Islet precursor cell (in vitro differentiated cells): ENCODE data around the gene HMG20A.

Experiments used
- DNase-seq: peaks from one replicate; pipeline ENCODE4 v3.0.0-alpha.2; 2018

Gene HMG20A

GRCh38 chr15:77525907-77526594, 105.4 kb downstream of the HMG20A start:
- peak; percentile 23 for DNase-seq

DNA sequence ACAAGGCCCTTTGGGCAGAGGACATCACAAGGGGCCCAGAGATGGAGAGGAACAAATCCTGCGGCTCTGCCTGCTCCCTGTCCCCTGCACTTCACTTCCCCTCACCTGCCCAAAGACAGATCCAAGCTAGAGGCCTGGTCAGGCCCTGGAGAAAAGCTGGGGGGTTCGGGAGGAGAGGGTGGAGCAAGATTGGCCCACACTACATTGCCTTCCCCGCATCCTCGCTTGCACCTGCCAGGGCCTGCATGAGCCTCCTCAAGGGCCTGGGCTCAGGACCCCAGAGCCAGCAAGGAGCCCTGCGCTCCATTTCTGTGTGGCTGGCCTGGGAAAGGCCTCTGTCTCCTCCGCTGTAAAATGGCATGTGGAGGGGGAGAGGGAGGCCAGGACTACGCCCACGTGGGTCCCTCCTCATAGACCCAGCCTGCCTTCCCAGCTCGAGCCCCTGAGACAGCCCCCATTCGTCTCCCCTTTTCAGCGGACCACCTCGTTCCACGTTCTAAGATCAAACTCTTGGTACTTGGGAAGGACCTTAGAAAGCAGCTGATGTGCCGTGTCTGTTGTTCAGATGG, 106.0 kb downstream of the HMG20A start:
- no peak for DNase-seq

DNA sequence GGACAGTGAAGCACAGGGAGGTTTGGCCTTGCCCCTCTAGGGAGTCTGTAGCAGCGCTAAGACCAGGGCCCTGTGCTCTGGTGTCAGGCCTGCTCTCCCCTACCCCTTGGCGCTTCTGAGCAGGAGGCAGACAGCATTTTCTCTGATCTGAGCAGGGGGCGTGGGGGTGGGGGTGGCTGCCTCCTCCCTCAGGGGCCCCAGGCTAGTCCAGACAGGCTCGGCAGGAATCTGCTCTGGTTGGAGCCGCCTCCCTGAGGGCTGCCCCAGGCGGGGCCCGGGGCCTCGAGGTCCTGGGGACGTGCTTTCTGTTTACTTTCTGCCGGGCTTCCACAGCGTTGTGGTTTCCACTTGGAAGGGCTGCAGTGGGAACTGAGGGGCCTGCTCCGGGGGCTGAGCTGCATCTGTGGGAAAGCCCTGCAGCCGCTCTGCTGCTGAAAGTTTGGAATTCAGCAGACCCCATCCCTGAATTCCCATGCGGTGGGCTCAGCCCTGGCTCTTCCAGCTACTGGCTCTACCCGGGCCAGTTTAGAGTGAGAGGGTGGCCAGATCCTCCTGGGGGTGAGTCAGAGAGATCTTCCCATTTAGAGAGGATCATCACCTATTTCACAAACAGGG, 106.6 kb downstream of the HMG20A start:
- peak; percentile 99 for DNase-seq

GRCh38 chr15:77527831-77528231, 107.1 kb downstream of the HMG20A start:
- peak; percentile 63 for DNase-seq

DNA sequence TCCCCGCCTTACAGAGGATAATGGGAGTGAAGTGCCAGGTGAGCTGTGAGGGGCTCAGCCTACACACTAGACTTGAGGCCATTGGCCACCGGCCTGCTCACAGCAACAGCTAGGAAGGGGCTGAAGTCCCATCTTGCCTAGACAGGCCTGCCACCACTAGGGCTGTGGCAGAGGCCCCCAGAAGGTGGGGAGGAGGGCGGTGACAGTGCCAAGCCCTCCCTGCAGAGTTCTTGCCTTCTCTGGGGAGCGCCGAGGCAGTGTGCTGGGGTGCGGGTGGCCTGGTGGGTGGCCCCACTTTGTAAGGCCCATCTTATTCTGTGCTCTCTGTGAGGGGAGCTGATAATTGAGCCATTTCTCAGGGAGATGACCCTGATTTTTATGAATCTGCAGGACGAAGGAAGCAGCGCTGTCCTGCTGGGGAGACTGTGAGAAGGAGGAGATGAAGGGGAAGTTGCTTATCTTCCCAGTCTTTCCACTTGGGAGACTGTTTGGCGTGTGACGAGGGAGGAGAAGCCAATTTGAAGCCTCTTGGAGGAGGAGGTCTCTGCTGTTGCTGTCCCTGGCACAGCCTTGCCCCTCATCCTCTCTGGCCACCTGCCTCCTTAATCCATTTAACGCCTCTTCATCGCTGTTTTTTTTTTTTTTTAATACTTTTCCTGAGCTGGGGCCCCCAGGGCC, 107.7 kb downstream of the HMG20A start:
- no peak for DNase-seq

- DNase-seq, result peak; percentile 66
Observed at GRCh38 chr15:77528968-77529319, 108.3 kb downstream of the HMG20A start.

- peak; percentile 49 for DNase-seq
Observed at GRCh38 chr15:77529394-77530159, 108.9 kb downstream of the HMG20A start.

GRCh38 chr15:77530576-77530975, 109.9 kb downstream of the HMG20A start:
- DNase-seq, result peak; percentile 82

DNA sequence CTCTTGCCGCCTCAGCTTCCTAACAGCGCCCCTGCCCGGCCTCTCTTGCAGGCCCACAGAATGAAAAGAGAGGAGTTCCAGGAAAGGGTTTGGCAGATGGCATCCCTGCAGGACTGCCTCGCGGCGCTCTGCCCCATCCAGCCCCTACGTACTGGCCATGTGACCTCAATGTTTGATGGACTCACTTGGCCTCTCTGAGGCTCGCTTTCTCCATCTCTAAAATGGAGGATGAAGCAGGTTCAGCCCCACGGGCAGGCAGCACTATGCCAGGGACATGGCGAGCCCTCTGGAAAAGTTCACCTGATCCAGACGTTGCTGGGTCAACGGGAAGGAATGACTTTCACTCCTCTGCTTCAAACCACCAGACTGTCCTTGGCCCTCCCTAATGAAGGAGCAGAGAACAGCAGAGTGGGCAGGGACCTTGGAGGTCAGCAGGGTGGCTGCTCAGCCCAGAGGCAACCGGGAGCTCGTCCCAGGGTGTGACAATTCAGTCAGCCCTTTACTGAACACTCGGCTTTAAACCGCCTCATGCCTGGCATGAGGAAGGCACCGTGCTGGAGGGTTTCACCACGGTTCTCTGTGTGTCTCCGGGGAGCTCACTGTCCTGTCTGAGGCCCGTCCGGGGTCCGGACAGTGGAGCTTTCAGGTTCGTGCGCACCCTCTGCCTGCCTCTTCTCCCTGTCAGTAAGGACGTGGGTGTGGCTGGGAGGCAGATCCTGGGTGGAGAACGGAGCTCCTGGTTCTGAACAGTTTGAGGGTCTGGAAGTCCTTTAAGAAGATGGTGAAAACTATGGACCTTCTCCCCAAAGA, 110.7 kb downstream of the HMG20A start:
- peak; percentile 42 for DNase-seq

DNA sequence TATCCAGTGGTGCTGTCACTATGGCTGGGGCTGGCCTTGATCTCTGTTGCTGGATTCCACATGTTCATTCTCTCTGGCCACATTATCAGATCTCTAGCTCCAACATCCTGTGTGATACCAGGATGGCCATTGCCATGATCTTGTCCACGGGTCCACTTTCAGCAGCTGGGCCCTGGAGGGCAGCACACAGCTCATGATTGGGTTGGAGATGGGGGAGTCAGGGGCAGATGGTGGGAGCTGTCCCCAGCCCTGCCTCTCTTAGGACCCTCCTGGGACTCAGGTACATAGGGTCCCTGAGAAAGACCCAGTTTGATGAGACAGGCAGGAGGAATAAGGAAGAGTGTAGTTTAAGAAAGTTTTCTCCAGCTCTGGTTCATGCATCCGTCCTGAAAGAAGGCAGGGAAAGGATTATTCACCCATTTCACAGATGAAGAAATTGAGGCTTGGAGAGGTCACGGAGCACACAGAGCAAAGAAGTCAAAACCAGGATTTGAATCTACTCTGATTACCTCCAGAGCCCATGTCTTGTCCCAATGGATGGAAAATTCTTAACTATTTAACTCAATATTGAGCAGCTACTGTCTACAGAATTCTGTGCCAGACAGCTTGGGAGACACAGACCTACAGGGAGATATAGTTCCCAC, 111.5 kb downstream of the HMG20A start:
- DNase-seq, result no peak

DNA sequence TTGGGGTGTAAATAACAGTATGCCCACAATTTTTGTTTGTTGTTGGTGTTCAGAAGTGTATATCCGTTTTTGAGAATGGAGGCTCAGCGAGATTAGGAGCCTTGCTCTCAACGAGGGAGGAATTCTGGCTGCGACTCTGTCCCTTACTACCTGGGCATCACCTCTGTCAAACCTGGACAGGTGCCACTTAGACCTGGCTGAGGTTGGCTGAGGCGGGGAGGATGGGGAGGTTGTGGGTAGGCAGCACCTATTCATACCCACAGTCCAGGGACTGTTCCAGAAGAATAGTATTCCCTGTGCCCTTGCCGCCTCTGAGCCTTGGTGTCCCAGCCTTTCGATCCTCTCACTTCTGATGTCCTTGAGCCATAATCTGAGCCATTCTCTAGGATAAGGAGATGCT, 112.2 kb downstream of the HMG20A start:
- no peak for DNase-seq

- DNase-seq, result peak; percentile 52
Observed at GRCh38 chr15:77533578-77534430, 113.1 kb downstream of the HMG20A start.
